Measurements from ENCODE around the gene UGT1A10. TPM values are rescaled to one million over a fixed set of nuclear protein-coding genes. Genes with fewer than 3 reads are reported as not detected.

Gene UGT1A10
- 0.06 TPM in 1 of 2 replicates, not detected in the other for total RNA-seq

DNA sequence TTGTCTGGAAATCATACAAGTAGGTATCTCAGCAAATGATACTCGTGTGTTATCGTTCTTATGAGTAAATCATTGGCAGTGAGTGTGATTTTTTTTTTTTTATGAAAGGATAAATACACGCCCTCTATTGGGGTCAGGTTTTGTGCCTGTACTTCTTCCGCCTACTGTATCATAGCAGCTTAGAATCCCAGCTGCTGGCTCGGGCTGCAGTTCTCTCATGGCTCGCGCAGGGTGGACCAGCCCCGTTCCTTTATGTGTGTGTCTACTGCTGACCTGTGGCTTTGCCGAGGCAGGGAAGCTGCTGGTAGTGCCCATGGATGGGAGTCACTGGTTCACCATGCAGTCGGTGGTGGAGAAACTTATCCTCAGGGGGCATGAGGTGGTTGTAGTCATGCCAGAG, at the start of gene UGT1A10:
UGT1A10 (plus strand) TSS at position 143 of the 400 bp plus-strand sequence; CDS start at position 218, 75 bp downstream.

DNA sequence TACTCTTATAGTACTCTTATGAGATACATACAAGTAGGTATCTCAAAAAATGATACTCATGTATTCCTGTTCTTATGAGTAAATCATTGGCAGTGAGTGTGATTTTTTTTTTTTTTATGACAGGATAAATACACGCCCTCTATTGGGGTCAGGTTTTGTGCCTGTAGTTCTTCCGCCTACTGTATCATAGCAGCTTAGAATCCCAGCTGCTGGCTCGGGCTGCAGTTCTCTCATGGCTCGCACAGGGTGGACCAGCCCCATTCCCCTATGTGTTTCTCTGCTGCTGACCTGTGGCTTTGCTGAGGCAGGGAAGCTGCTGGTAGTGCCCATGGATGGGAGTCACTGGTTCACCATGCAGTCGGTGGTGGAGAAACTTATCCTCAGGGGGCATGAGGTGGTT, 18.8 kb upstream of the UGT1A10 start, which contains the start of gene UGT1A8:
UGT1A8 (plus strand) TSS at position 158 of the 400 bp plus-strand sequence; CDS start at position 233, 75 bp downstream.

DNA sequence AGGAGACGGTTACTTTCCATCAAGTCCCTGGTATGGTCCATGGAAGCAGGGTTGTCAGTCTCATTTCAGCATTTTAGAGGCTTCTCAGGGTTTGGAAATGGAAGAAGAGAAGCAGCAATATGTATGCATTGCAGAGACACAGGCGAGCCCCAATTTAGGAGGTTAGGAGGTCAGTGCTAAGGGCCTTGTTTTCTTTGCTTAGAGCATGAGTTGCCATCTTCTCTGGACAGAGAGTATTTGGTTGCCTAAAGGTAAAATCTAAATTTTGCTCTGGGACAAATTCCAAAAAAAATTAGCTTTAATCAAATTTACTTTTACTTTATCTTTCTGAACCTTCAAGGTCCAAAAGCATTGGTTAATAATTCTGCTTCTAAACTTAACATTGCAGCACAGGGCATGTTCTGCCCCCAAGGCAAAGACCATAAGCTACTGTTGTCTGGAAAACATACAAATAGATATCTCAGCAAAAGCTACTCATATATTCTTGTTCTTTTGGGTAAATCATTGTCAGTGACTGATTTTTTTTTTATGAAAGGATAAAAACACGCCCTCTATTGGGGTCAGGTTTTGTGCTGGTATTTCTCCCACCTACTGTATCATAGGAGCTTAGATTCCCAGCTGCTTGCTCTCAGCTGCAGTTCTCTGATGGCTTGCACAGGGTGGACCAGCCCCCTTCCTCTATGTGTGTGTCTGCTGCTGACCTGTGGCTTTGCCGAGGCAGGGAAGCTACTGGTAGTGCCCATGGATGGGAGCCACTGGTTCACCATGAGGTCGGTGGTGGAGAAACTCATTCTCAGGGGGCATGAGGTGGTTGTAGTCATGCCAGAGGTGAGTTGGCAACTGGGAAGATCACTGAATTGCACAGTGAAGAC, 35.3 kb downstream of the UGT1A10 start, which contains the start of gene UGT1A9:
UGT1A9 (plus strand) TSS at position 609 of the 872 bp plus-strand sequence; CDS start at position 646, 37 bp downstream.

DNA sequence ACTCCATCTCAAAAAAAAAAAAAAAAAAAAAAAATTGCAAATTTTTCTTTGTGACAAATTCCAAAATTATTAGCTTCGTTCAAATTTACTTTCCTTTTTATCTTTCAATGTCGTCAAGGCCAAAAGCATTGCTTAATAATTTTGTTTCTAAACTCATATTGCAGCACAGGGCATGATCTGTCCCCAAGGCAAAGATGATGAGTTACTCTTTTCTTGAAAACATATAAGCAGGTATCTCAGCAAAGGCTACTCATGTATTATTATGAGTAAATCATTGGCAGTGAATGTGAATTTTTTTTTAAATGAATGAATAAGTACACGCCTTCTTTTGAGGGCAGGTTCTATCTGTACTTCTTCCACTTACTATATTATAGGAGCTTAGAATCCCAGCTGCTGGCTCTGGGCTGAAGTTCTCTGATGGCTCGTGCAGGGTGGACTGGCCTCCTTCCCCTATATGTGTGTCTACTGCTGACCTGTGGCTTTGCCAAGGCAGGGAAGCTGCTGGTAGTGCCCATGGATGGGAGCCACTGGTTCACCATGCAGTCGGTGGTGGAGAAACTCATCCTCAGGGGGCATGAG, 45.4 kb downstream of the UGT1A10 start, which contains the start of gene UGT1A7:
UGT1A7 (plus strand) TSS at position 381 of the 579 bp plus-strand sequence; CDS start at position 418, 37 bp downstream.

DNA sequence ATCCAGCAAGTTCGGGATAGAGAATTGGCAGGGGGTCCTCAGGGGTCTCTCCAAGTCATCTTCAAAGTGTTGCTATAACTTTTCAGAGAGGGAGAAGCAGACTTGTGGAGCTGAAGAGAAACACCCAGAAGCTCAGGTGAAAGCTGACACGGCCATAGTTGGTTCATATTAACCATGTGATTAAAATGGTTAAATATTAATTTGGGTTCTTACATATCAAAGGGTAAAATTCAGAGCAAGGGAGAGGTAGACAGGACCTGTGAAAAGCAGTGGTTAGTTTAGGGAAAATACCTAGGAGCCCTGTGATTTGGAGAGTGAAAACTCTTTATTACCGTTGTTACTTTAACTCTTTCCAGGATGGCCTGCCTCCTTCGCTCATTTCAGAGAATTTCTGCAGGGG, 56.4 kb downstream of the UGT1A10 start, which contains the start of gene UGT1A6:
UGT1A6 (plus strand) TSS at position 243 of the 400 bp plus-strand sequence; CDS start at position 358, 115 bp downstream.

DNA sequence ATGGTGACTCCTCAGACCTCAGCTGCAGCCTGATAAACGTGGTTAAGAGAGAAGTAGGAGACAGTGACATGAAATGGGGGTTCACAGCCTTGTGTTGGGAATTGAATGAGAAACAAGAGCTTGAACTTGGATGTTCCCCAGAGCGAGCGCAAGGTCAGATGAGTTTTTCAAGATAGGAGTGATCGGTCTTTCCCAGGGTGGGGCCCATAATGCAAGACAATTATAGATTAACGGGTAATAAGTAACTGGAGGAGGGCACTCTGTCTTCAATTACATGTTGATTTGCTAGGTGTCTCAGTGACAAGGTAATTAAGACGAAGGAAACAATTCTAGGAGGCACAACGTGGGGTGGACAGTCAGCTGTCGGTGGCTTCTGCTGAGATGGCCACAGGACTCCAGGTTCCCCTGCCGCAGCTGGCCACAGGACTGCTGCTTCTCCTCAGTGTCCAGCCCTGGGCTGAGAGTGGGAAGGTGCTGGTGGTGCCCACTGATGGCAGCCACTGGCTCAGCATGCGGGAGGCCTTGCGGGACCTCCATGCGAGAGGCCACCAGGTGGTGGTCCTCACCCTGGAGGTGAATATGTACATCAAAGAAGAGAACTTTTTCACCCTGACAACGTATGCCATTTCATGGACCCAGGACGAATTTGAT, 76.5 kb downstream of the UGT1A10 start, which contains the start of gene UGT1A5:
UGT1A5 (plus strand) TSS at position 297 of the 651 bp plus-strand sequence; CDS start at position 382, 85 bp downstream.

DNA sequence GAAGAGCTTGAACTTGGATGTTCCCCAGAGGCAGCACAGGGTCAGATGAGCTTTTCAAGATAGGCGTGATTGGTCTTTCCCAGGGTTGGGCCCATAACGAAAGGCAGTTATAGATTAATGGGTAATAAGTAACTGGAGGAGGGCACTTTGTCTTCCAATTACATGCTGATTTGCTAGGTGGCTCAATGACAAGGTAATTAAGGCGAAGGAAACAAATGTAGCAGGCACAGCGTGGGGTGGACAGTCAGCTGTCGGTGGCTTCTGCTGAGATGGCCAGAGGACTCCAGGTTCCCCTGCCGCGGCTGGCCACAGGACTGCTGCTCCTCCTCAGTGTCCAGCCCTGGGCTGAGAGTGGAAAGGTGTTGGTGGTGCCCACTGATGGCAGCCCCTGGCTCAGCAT, 82.3 kb downstream of the UGT1A10 start, which contains the start of gene UGT1A4:
UGT1A4 (plus strand) TSS at position 185 of the 400 bp plus-strand sequence; CDS start at position 270, 85 bp downstream.

GRCh38 chr2:233728723-233729301, 92.6 kb downstream of the UGT1A10 start, which contains the start of gene UGT1A3:
Gene UGT1A3, plus strand, starts transcription at chr2:233729042. Its CDS starts 85 bp downstream, at chr2:233729127.

DNA sequence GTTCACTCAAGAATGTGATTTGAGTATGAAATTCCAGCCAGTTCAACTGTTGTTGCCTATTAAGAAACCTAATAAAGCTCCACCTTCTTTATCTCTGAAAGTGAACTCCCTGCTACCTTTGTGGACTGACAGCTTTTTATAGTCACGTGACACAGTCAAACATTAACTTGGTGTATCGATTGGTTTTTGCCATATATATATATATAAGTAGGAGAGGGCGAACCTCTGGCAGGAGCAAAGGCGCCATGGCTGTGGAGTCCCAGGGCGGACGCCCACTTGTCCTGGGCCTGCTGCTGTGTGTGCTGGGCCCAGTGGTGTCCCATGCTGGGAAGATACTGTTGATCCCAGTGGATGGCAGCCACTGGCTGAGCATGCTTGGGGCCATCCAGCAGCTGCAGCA, 123.8 kb downstream of the UGT1A10 start, which contains the start of gene UGT1A1:
UGT1A1 (plus strand) TSS at position 228 of the 400 bp plus-strand sequence; CDS start at position 246, 18 bp downstream.

DNA sequence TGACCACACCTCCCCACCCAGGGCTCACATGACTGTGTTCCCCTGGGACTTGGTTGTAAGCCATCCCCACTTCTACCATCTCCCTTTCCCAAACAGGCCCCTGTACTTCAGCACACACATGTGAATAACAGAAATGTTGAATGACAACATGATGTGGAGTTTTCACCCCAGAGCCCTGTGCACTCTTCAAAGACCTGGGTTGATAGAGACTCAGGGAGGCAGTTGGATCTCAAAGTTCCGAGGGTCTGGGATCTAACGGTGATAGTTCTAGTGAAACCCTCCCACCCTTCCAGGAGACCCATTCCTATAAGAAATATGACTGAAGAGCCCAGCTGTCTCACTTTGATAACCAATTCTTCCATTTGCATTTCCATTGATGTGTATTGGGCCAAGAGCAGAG, 141.8 kb downstream of the UGT1A10 start, which contains the start of gene MROH2A:
MROH2A (plus strand) TSS at position 301 of the 400 bp plus-strand sequence. CDS start 1,029 bp downstream, outside the sequence.

Other genes with a start within 250 kb of the UGT1A10 start
- gene USP40, start 69.7 kb upstream of the UGT1A10 start, total RNA-seq = 14.2 and 35.7 TPM in 2 replicates
- gene UGT1A8, start 18.8 kb upstream of the UGT1A10 start, total RNA-seq = not detected in 2 replicates
- not detected in 2 replicates for gene UGT1A9, start 35.5 kb downstream of the UGT1A10 start, total RNA-seq
- gene UGT1A7, start 45.5 kb downstream of the UGT1A10 start, total RNA-seq = not detected in 2 replicates
- gene UGT1A6, start 56.4 kb downstream of the UGT1A10 start, total RNA-seq = not detected in 2 replicates
- gene UGT1A5, start 76.5 kb downstream of the UGT1A10 start, total RNA-seq = not detected in 2 replicates
- not detected in 2 replicates for gene UGT1A4, start 82.3 kb downstream of the UGT1A10 start, total RNA-seq
- not detected in 2 replicates for gene UGT1A3, start 92.6 kb downstream of the UGT1A10 start, total RNA-seq
- not detected in 2 replicates for gene UGT1A1, start 123.8 kb downstream of the UGT1A10 start, total RNA-seq
- not detected in 2 replicates for gene MROH2A, start 141.9 kb downstream of the UGT1A10 start, total RNA-seq
- 11.0 and 17.2 TPM in 2 replicates for gene HJURP, start 218.1 kb downstream of the UGT1A10 start, total RNA-seq